Nephron (organoid): ENCODE data around the gene IQGAP2.

ENCODE experiments used
- H3K27ac Mint-ChIP-seq, 3 experiments: 2 replicates each; pipeline ENCODE4 v1.8.0; 2020; ENCODE audit warnings: mixed read lengths in 3 of 3, mild to moderate bottlenecking in 2 of 3, moderate library complexity in 1 of 3
- H3K27me3 Mint-ChIP-seq: 2 replicates; pipeline ENCODE4 v1.8.0; 2021; ENCODE audit warnings: low read depth, mild to moderate bottlenecking, moderate library complexity, mixed read lengths
- H3K36me3 Mint-ChIP-seq: 2 replicates; pipeline ENCODE4 v1.8.0; 2020; ENCODE audit warnings: low read depth, mixed read lengths
- H3K4me1 Mint-ChIP-seq: 2 replicates; pipeline ENCODE4 v1.8.0; 2020; ENCODE audit warnings: mixed read lengths
- H3K4me3 Mint-ChIP-seq, 3 experiments: 2 replicates each; pipeline ENCODE4 v1.8.0; 2020; ENCODE audit warnings: mild to moderate bottlenecking in 3 of 3, mixed read lengths in 3 of 3, moderate library complexity in 2 of 3
- H3K9me3 Mint-ChIP-seq: 2 replicates; pipeline ENCODE4 v1.8.0; 2020; ENCODE audit warnings: mixed read lengths
- TF ChIP-seq, protein P1 (sequence below), 3 experiments: fragments of 200-600 bp; sonication (generic); IDR thresholded peaks; one replicate each; pipeline ENCODE4 v1.5.0; 2021; ENCODE audit warnings: antibody characterized with exemption in 3 of 3; ENCODE audit not compliant: unreplicated experiment in 3 of 3

Gene IQGAP2

DNA sequence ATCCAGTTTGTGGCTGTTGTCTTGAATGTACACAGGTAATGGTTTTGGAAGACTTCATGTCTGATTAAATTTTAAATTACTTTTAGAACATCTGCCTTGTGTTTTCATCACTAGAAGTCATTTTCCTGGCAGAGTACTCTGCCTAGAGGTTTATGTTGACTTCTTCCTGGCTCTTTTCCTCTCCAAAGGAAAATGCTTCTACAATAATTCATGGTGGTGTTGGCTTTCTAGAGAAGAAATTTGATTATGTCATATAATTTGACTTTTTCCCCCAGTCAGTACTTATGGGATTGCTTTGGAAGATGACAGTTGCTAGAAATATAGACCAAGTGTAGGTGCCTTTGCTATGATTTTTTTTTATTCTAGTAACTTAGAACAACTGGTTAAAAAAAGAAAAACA, 173.4 kb downstream of the IQGAP2 start:
- TF ChIP-seq, protein P1, sequence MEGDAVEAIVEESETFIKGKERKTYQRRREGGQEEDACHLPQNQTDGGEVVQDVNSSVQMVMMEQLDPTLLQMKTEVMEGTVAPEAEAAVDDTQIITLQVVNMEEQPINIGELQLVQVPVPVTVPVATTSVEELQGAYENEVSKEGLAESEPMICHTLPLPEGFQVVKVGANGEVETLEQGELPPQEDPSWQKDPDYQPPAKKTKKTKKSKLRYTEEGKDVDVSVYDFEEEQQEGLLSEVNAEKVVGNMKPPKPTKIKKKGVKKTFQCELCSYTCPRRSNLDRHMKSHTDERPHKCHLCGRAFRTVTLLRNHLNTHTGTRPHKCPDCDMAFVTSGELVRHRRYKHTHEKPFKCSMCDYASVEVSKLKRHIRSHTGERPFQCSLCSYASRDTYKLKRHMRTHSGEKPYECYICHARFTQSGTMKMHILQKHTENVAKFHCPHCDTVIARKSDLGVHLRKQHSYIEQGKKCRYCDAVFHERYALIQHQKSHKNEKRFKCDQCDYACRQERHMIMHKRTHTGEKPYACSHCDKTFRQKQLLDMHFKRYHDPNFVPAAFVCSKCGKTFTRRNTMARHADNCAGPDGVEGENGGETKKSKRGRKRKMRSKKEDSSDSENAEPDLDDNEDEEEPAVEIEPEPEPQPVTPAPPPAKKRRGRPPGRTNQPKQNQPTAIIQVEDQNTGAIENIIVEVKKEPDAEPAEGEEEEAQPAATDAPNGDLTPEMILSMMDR (IDR thresholded peaks at IDR 0.05; ENCODE audit: unreplicated experiment in 3 of 3): no peak
- Mint-ChIP-seq H3K36me3 (no peaks in the 10 kb centered on the region), H3K4me3 (no peak overlapping the region), H3K27ac (peak overlapping the region in 2 of 3 experiments; percentile 1 to 24), H3K9me3 (no peaks in the 10 kb centered on the region), H3K4me1 (peaks cover 27% of the 10 kb centered on the region), H3K27me3 (no peaks in the 10 kb centered on the region)

DNA sequence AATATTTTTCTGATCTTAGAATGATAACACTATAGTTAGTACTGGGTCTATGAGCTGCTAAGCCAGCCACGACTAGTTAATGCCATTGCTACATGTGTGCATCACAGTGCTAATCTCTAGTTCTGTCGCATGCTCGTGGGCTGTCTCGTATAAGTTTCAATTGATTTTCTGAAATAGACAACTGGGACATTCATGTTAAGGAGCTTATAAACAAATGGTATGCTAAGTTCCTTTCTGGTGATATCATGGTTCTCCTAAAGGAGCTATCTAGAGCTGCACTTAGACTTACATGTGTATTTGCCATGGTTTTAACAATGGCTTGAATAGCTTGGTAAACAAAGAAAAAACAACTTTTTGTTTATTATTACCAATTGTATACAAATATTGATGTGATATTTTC, 173.9 kb downstream of the IQGAP2 start:
- no peaks in the 10 kb centered on the region for H3K36me3 Mint-ChIP-seq
- peaks cover 27% of the 10 kb centered on the region for H3K4me1 Mint-ChIP-seq
- no peak overlapping the region for H3K4me3 Mint-ChIP-seq
- H3K27me3 Mint-ChIP-seq: no peaks in the 10 kb centered on the region
- TF ChIP-seq, protein P1 (IDR thresholded peaks at IDR 0.05; ENCODE audit: unreplicated experiment in 3 of 3): no peak
- no peak overlapping the region for H3K27ac Mint-ChIP-seq
- no peaks in the 10 kb centered on the region for H3K9me3 Mint-ChIP-seq

DNA sequence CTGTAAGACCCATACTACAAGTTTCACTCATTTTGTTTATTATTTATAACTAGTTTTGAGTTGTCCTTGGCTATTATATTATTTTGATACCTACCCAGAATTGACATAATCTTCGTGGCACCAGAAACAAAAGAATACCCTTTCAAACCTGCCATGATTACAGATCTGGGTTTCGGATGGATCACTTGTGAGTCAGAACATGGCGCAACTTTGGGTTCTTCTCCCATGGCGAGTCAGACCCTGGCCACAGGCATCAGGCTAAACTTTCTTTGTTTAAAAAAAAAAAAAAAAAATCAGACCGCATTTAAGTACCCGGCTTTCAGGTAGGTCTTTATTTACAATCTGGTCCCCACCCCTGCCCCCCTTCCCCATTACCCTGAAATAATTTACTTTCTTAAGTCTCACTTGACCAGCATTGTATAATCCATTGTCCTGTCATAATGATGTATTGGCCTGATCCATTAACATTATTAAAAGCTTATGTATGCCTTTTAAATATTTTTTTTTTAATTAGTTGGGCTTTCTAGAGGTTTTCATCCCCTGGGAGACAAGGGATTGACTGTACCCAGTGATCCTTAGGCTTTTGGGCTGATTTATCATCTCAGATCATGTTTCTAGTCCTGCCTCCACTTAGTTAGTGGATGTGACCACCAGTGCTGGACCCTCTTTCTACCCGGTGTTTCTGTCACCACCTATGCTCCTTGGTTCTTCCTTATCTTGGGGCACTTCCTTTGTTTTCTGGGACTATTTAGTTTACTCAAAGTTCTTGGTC, 176.3 kb downstream of the IQGAP2 start:
- no peaks in the 10 kb centered on the region for H3K27me3 Mint-ChIP-seq
- no peak overlapping the region for H3K27ac Mint-ChIP-seq
- H3K36me3 Mint-ChIP-seq: no peaks in the 10 kb centered on the region
- H3K9me3 Mint-ChIP-seq: no peaks in the 10 kb centered on the region
- TF ChIP-seq, protein P1 (IDR thresholded peaks at IDR 0.05; ENCODE audit: unreplicated experiment in 3 of 3): no peak
- peaks cover 27% of the 10 kb centered on the region for H3K4me1 Mint-ChIP-seq
- H3K4me3 Mint-ChIP-seq: no peak overlapping the region

DNA sequence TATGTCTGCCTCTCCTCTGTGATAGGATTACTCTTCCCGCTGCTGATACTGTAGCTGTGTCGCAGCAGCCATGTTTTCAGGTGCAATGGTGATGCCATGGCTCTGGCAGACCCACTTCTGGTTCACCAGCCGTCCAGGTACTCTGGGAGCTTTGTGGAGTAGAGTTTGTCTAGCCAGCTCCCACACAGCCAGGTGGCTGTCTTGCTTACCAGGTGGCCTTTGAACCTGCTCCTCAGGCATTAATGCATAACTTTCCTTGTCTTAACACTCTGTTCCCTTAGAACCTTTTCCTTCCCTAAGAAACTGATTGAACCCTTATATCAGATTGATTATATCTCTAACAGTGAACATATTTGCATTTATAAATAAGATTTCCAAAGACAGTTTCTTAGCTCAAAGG, 177.9 kb downstream of the IQGAP2 start:
- no peaks in the 10 kb centered on the region for H3K27me3 Mint-ChIP-seq
- TF ChIP-seq, protein P1 (IDR thresholded peaks at IDR 0.05; ENCODE audit: unreplicated experiment in 3 of 3): no peak
- peaks cover 27% of the 10 kb centered on the region for H3K4me1 Mint-ChIP-seq
- H3K9me3 Mint-ChIP-seq: no peaks in the 10 kb centered on the region
- H3K27ac Mint-ChIP-seq: peak overlapping the region in 1 of 3 experiments; percentile 1
- H3K36me3 Mint-ChIP-seq: no peaks in the 10 kb centered on the region
- H3K4me3 Mint-ChIP-seq: no peak overlapping the region

DNA sequence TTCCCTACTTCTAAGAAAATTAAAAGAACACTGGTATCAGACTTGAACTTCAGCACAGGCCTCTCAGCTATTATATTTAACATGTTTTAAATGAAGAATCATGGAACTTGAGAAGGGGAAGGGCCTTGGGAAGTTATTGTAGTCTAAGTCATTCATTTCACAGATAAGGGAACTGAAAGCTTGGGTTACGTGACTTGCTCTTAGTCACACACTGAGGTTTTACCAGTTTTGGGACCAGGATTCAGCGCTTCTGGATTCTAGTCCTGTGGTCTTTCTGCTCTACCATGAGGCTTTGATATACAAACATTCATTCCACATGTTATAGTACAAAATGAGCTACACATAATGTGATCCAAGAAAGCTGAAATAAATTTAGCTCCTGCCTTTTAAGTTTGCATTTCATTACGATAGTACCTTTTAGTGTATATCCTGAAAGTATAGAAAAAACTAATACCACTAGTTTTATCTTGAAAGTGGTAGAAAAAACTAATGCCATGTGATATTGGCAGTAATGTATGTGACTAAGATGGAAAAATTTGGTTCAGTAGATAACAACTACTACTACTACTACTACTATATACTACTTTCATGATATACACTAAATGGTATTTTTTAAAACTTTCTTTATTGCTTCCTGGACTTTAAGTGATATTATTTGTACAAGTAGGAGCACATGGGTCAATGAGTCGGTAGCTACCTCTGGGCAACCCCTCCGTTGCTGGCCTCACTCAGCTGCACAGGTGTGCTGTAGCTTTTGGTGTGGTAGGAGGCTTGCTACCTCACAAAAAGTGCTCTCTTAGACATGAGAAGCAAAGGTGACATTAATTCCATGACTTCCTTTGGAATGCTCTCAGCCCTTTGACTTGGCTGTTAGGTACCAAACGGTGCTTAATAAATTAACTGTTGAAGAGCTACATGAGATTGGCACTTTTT, 179.4 kb downstream of the IQGAP2 start:
- Mint-ChIP-seq H3K9me3 (no peaks in the 10 kb centered on the region), H3K36me3 (no peaks in the 10 kb centered on the region), H3K4me3 (no peak overlapping the region), H3K27me3 (no peaks in the 10 kb centered on the region), H3K27ac (no peak overlapping the region), H3K4me1 (peaks cover 12% of the 10 kb centered on the region)
- TF ChIP-seq, protein P1 (IDR thresholded peaks at IDR 0.05; ENCODE audit: unreplicated experiment in 3 of 3): no peak
